Endometrium (tissue), 2 donors: ENCODE measurements around the gene PCDHGC4.

Experiments
- FAIRE-seq: peaks from 2 replicates; lab custom pipeline; 2012; peaks lifted over from hg19 to GRCh38; lab: Jason Lieb, UNC
- donor health status: control.
- donor health status: control.

PCDHGC4 gene

GRCh38 chr5:141529002-141529401 is 44.2 kb downstream of the PCDHGC4 start:
- FAIRE-seq: no peak

GRCh38 chr5:141529873-141530272 is 45.0 kb downstream of the PCDHGC4 start:
- no peak for FAIRE-seq

GRCh38 chr5:141532726-141533125 is 47.9 kb downstream of the PCDHGC4 start:
- no peak for FAIRE-seq

- no peak for FAIRE-seq
Observed at GRCh38 chr5:141533897-141534296, 49.1 kb downstream of the PCDHGC4 start.

- no peak for FAIRE-seq
Observed at GRCh38 chr5:141534492-141535213, 49.8 kb downstream of the PCDHGC4 start.
